ENCODE measurements around the gene OBSCN. TPM values are rescaled to one million over a fixed set of nuclear protein-coding genes. Genes with fewer than 3 reads are reported as not detected.

Gene OBSCN
- total and polyA plus RNA-seq, 2 donors (not counting 1 experiment from before 2014, with no cell fraction given): 10.0 to 63.9 TPM

DNA sequence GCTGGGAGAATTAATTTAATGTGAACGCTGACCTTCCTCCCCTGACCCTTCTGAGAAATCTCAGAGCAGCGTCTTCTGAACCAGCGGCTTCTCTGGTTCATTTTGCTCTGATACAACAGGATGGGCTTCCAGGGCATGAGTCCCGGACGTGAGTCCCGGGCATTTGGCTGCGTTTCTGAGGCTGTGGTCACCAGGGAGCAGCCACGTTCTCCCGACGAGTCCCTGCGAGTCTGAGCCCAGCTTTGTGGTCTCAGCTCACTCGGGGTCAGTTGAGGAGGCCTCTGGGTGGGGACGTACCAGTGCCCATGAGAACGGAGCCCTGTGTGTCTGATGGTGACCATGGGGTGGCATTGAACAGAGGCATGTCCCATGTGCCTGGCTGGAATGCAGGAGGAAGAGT lies 17.7 kb upstream of the OBSCN start:
- H4K20me1 ChIP-seq (ENCODE audit: control insufficient read depth, insufficient read depth, low read length, poor library complexity, severe bottlenecking): no peaks in the 10 kb centered on the region
- 96% methylated on average over 14 of the region's 14 CpGs for WGBS (ENCODE audit: insufficient coverage)
- intact Hi-C loops (cut with micrococcal nuclease): no loop called here
- POLR2A ChIA-PET: no interaction called here
- peaks cover 0 to 3% (median 0%) of the 10 kb centered on the region in 3 donors for H3K9me3 ChIP-seq (ENCODE audit: control extremely low read depth in 1 of 3, control insufficient read depth in 2 of 3, insufficient read depth in 1 of 3, low read length in 2 of 3)
- H3K79me2 ChIP-seq (ENCODE audit: control insufficient read depth, insufficient read depth, low read length): no peaks in the 10 kb centered on the region
- Mint-ChIP-seq H3K27ac (no peak overlapping the region), H3K4me3 (no peak overlapping the region), H3K9me3 (ENCODE audit: insufficient read depth) (no peaks in the 10 kb centered on the region), H3K27me3 (no peaks in the 10 kb centered on the region), H3K4me1 (no peaks in the 10 kb centered on the region)
- no peaks in the 10 kb centered on the region for H3K36me3 ChIP-seq (replicated peaks in 1 of 2; ENCODE audit: control extremely low read depth in 1 of 2, control insufficient read depth in 1 of 2, extremely low read depth in 1 of 2, insufficient read depth in 2 of 2, low read length in 1 of 2)
- no peak overlapping the region for H3K4me3 ChIP-seq (ENCODE audit: control extremely low read depth in 1 of 5, extremely low read depth in 1 of 5, insufficient read depth in 1 of 5, low read depth in 2 of 5, low read length in 4 of 5)
- H3K4me2 ChIP-seq (replicated peaks; ENCODE audit: low read depth, low read length, poor library complexity, severe bottlenecking): no peak overlapping the region
- no peak overlapping the region for H3K27ac ChIP-seq (ENCODE audit: low read length in 2 of 2)
- DNase-seq (no peak), ATAC-seq (ENCODE audit: low read depth) (no peak)
- no peak overlapping the region for H2AFZ ChIP-seq (ENCODE audit: insufficient read depth, low read depth, low read length, poor library complexity, severe bottlenecking)
- CTCF ChIA-PET: no interaction called here
- H3K27me3 ChIP-seq (replicated peaks in 1 of 4; ENCODE audit: control extremely low read depth in 1 of 4, control insufficient read depth in 3 of 4, insufficient read depth in 4 of 4, low read length in 3 of 4): no peaks in the 10 kb centered on the region
- no peaks in the 10 kb centered on the region for H3K4me1 ChIP-seq (ENCODE audit: control insufficient read depth in 2 of 2, insufficient read depth in 2 of 2, low read length in 2 of 2)
- TF ChIP-seq, protein P1, sequence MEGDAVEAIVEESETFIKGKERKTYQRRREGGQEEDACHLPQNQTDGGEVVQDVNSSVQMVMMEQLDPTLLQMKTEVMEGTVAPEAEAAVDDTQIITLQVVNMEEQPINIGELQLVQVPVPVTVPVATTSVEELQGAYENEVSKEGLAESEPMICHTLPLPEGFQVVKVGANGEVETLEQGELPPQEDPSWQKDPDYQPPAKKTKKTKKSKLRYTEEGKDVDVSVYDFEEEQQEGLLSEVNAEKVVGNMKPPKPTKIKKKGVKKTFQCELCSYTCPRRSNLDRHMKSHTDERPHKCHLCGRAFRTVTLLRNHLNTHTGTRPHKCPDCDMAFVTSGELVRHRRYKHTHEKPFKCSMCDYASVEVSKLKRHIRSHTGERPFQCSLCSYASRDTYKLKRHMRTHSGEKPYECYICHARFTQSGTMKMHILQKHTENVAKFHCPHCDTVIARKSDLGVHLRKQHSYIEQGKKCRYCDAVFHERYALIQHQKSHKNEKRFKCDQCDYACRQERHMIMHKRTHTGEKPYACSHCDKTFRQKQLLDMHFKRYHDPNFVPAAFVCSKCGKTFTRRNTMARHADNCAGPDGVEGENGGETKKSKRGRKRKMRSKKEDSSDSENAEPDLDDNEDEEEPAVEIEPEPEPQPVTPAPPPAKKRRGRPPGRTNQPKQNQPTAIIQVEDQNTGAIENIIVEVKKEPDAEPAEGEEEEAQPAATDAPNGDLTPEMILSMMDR (IDR thresholded peaks at IDR 0.05): no peak
- TF ChIP-seq EZH2 (IDR thresholded peaks at IDR 0.05; ENCODE audit: borderline replicate concordance, insufficient read depth, low read depth, low read length, poor library complexity, severe bottlenecking): no peak
- no peak overlapping the region for H3K9ac ChIP-seq (ENCODE audit: low read length)

DNA sequence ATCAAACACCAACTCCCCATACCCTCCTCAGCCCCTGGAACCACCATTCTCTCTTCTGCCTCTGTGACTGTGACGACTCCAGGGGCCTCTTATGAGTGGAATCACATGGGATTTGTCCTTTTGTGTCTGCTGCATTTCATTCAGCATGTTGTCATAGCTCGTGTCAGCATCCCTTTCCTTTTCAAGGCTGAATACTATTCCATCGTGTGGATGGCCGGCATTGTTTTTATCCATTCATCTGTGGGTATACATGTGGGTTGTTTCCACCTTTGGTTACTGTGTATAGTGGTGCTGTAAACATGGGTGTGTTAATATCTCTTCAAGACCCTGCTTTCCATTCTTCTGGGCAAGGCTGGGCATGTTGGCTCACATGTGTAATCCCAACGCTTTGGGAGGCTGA lies 17.1 kb upstream of the OBSCN start:
- Histone ChIP-seq H3K9ac (ENCODE audit: low read length) (no peak overlapping the region), H3K36me3 (replicated peaks in 1 of 2; ENCODE audit: control extremely low read depth in 1 of 2, control insufficient read depth in 1 of 2, extremely low read depth in 1 of 2, insufficient read depth in 2 of 2, low read length in 1 of 2) (no peaks in the 10 kb centered on the region), H3K4me3 (ENCODE audit: control extremely low read depth in 1 of 5, extremely low read depth in 1 of 5, insufficient read depth in 1 of 5, low read depth in 2 of 5, low read length in 4 of 5) (no peak overlapping the region), H3K4me2 (replicated peaks; ENCODE audit: low read depth, low read length, poor library complexity, severe bottlenecking) (no peak overlapping the region), H2AFZ (ENCODE audit: insufficient read depth, low read depth, low read length, poor library complexity, severe bottlenecking) (no peak overlapping the region), H3K9me3 (ENCODE audit: control extremely low read depth in 1 of 3, control insufficient read depth in 2 of 3, insufficient read depth in 1 of 3, low read length in 2 of 3) (peaks cover 0 to 3% (median 0%) of the 10 kb centered on the region in 3 donors), H4K20me1 (ENCODE audit: control insufficient read depth, insufficient read depth, low read length, poor library complexity, severe bottlenecking) (no peaks in the 10 kb centered on the region), H3K79me2 (ENCODE audit: control insufficient read depth, insufficient read depth, low read length) (no peaks in the 10 kb centered on the region), H3K4me1 (ENCODE audit: control insufficient read depth in 2 of 2, insufficient read depth in 2 of 2, low read length in 2 of 2) (no peaks in the 10 kb centered on the region), H3K27me3 (replicated peaks in 1 of 4; ENCODE audit: control extremely low read depth in 1 of 4, control insufficient read depth in 3 of 4, insufficient read depth in 4 of 4, low read length in 3 of 4) (no peaks in the 10 kb centered on the region), H3K27ac (ENCODE audit: low read length in 2 of 2) (no peak overlapping the region)
- H3K4me3 Mint-ChIP-seq: no peak overlapping the region
- H3K9me3 Mint-ChIP-seq (ENCODE audit: insufficient read depth): no peaks in the 10 kb centered on the region
- H3K4me1 Mint-ChIP-seq: no peaks in the 10 kb centered on the region
- H3K27ac Mint-ChIP-seq: no peak overlapping the region
- WGBS (ENCODE audit: insufficient coverage): 92% methylated on average over 2 of the region's 5 CpGs
- POLR2A ChIA-PET: no interaction called here
- intact Hi-C loops (cut with micrococcal nuclease): no loop called here
- H3K27me3 Mint-ChIP-seq: no peaks in the 10 kb centered on the region
- no peak for TF ChIP-seq EZH2 (IDR thresholded peaks at IDR 0.05; ENCODE audit: borderline replicate concordance, insufficient read depth, low read depth, low read length, poor library complexity, severe bottlenecking)
- TF ChIP-seq, protein P1 (IDR thresholded peaks at IDR 0.05): no peak
- ATAC-seq (ENCODE audit: low read depth) (no peak), DNase-seq (no peak)
- CTCF ChIA-PET: no interaction called here
